ENCODE results near the gene MPEG1.

MPEG1 gene

DNA sequence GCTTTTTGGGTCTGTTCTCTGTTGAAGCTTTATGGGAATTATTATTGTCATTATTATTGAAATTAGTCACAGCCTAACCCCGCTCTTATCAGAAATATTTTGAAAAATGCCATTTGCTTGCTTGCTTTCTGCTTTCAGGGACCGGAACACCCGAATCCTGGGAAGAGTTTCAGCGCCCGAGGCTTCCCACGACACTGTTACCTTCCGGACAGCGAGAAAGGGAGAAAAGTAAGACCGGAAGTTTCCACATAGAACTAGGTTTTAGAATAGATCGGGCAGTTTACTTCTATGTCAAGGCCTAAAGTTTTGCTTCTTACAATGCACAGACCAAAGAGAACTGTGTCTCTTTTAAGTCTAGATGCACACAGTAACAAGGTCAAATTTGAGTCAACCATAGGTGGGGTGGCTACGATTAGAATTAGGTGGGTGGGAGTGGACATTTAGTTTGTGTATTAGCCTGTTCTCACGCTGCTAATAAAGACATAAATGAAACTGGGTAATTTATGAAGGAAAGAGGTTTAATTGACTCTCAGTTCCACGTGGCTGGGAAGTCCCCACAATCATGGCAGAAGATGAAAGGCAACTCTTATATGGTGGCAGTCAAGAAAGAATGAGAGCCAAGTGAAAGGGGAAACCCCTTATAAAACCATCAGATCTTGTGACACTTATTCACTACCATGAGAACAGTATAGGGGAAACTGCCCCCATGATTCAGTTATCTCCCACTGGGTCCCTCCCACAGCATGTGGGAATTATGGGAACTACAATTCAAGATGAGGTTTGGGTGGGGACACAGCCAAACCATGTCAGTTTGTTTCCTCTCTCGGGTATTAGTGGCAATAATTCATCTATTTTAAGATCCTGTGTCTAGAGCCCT is 12.9 kb downstream of the MPEG1 start:
- no peak overlapping the region for H3K4me3 ChIP-seq (ENCODE audit: control insufficient read depth, low read depth, low read length)
- no peak for DNase-seq (ENCODE audit: low read depth)

DNA sequence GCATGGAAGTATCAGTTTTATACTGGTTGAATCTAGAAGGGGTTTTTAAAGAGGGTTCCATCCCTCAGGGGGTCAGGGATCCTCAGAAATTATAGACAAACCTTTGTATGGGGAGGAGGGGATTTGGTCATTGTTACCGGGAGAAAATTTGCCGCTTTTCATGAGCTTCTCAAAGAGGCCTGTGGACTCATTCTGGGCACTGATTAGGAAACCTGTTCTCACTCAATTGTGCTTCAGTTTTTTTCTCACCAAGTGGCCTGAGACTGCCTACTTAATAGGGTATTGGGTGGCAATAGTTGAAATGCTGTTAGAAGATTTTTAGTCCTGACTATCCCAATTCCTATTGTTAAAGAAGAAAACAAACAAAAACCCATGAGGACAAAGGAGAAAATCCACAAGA is 14.0 kb downstream of the MPEG1 start:
- no peak for DNase-seq (ENCODE audit: low read depth)
- TF ChIP-seq, protein P1, sequence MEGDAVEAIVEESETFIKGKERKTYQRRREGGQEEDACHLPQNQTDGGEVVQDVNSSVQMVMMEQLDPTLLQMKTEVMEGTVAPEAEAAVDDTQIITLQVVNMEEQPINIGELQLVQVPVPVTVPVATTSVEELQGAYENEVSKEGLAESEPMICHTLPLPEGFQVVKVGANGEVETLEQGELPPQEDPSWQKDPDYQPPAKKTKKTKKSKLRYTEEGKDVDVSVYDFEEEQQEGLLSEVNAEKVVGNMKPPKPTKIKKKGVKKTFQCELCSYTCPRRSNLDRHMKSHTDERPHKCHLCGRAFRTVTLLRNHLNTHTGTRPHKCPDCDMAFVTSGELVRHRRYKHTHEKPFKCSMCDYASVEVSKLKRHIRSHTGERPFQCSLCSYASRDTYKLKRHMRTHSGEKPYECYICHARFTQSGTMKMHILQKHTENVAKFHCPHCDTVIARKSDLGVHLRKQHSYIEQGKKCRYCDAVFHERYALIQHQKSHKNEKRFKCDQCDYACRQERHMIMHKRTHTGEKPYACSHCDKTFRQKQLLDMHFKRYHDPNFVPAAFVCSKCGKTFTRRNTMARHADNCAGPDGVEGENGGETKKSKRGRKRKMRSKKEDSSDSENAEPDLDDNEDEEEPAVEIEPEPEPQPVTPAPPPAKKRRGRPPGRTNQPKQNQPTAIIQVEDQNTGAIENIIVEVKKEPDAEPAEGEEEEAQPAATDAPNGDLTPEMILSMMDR (conservative IDR thresholded peaks at IDR 0.05; ENCODE audit: control insufficient read depth, insufficient read depth, low read depth, low read length): no peak
- no peak overlapping the region for H3K4me3 ChIP-seq (ENCODE audit: control insufficient read depth, low read depth, low read length)

More for the DNA sequence above, 12.9 kb downstream of the MPEG1 start:
- TF ChIP-seq, protein P1 (conservative IDR thresholded peaks at IDR 0.05; ENCODE audit: control insufficient read depth, insufficient read depth, low read depth, low read length): no peak

DNA sequence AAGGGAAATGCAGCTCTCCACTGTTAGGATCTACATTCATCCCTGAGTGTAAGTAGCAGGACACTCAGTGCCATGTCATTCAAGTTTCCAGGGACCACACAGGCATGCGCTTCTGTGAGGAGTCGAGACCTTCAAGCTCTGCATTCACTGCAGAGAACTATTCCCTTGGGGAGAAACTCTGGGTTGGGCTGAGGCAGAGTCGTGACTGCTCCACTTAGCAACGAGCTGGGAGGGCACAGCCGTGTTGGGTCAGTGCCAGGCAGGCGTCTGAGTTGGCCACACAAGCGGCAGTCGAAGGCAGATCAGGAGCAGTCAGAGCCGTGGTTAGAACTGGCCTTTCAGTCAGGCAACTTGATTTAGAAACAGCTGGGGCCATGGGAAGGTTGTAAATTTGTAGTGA is 14.7 kb downstream of the MPEG1 start:
- TF ChIP-seq, protein P1 (conservative IDR thresholded peaks at IDR 0.05; ENCODE audit: control insufficient read depth, insufficient read depth, low read depth, low read length): no peak
- no peak for DNase-seq (ENCODE audit: low read depth)
- no peak overlapping the region for H3K4me3 ChIP-seq (ENCODE audit: control insufficient read depth, low read depth, low read length)

DNA sequence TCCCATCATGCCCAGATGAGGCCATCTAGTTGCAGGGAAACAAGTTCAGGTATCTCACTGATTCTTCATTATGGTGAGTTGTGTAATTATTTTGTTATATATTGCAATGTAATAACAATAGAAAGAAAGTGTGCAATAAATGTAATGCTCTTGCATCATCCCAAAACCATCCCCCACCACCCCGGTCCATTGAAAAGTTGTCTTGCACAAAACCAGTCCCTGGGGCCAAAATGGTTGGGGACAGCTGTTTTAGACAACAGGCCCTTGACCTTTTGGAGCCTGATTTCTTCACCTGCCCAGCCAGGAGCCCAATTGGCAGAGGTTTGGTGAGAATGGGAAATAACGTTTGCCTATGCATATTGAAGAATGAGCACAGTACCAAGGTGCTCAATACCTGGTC is 15.9 kb downstream of the MPEG1 start:
- H3K4me3 ChIP-seq (ENCODE audit: control insufficient read depth, low read depth, low read length): no peak overlapping the region
- TF ChIP-seq, protein P1 (conservative IDR thresholded peaks at IDR 0.05; ENCODE audit: control insufficient read depth, insufficient read depth, low read depth, low read length): no peak
- no peak for DNase-seq (ENCODE audit: low read depth)

DNA sequence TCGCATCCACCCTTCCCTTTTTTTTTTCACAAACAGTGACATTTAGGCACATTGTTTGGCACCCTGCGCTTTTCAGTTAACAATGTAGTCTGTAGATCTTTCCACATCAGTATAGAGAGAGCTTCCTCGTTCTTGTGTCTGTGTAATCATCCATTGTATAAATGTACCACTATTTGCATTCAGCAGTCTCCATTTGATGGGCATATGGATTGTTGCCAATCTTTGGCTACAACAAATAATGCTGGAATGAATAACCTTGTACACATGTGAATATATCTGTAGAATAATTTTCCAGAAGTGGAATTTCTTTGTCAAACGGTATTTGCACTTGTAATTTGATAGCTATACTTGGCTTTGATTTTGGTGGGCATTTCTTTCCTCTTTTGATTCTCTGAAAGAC is 17.1 kb downstream of the MPEG1 start:
- no peak overlapping the region for H3K4me3 ChIP-seq (ENCODE audit: control insufficient read depth, low read depth, low read length)
- TF ChIP-seq, protein P1 (conservative IDR thresholded peaks at IDR 0.05; ENCODE audit: control insufficient read depth, insufficient read depth, low read depth, low read length): no peak
- no peak for DNase-seq (ENCODE audit: low read depth)

DNA sequence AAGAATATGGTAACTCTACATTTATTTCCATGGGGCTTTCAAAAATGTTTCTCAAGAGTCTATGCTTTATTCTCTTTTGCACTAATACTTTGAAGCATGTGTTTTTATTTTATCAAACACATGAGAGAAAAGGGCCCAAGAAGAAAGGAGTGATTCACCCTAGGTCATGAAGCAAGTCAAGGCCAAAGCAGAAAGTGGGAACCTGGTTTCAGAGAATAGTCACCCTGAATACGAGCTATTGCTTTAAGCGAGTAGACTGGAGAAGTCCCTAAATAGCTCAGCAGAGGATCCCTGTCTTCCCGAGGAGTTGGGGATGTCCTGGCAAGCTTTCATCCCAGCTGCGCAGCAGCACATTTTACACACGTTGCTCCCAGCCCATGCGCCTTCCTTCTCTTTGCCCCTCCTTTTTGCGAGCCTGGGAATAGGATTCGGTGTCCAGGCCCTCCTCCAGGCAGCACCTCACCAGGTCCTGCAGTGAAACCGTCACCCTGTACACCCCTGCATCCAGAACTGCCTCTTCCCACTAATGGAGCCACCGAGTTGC is 19.1 kb downstream of the MPEG1 start:
- no peak for DNase-seq (ENCODE audit: low read depth)
- TF ChIP-seq, protein P1 (conservative IDR thresholded peaks at IDR 0.05; ENCODE audit: control insufficient read depth, insufficient read depth, low read depth, low read length): no peak

More for the DNA sequence above, 19.1 kb downstream of the MPEG1 start:
- no peak overlapping the region for H3K4me3 ChIP-seq (ENCODE audit: control insufficient read depth, low read depth, low read length)
